GM18870 (cell line): ENCODE results near the gene KRTAP20-2.

Source experiments
- ATAC-seq: cut with Tn5 transposase; IDR thresholded peaks from one replicate; pipeline ENCODE4 v1.9.1; 2021; ENCODE audit warnings: moderate library complexity; ENCODE audit not compliant: unreplicated experiment

The KRTAP20-2 gene

GRCh38 chr21:30634906-30635305 is at the start of gene KRTAP20-2:
KRTAP20-2 (plus strand) TSS chr21:30635206; CDS start chr21:30635264, 58 bp downstream.
- no peak for ATAC-seq

- ATAC-seq, result no peak
Measured at GRCh38 chr21:30590297-30590696, 44.7 kb upstream of the KRTAP20-2 start, which contains the start of gene KRTAP22-2. KRTAP22-2 (minus strand) TSS chr21:30590397.

- ATAC-seq, result no peak
Measured at GRCh38 chr21:30592140-30592539, 42.9 kb upstream of the KRTAP20-2 start, which contains the start of gene KRTAP6-3. KRTAP6-3 (plus strand) TSS chr21:30592440; CDS start chr21:30592446, 6 bp downstream.

GRCh38 chr21:30598802-30599201 is 36.2 kb upstream of the KRTAP20-2 start, which contains the start of gene KRTAP6-2:
KRTAP6-2 (minus strand) TSS chr21:30598902; CDS start chr21:30598874, 28 bp downstream.
- no peak for ATAC-seq

GRCh38 chr21:30600787-30601186 is 34.2 kb upstream of the KRTAP20-2 start, which contains the start of gene KRTAP22-1:
KRTAP22-1 (plus strand) TSS chr21:30601087.
- ATAC-seq, result no peak

GRCh38 chr21:30605968-30606367 is 29.0 kb upstream of the KRTAP20-2 start:
- no peak for ATAC-seq

- ATAC-seq, result no peak
Measured at GRCh38 chr21:30612132-30612531, 22.9 kb upstream of the KRTAP20-2 start.

- ATAC-seq, result no peak
Measured at GRCh38 chr21:30613836-30614235, 21.2 kb upstream of the KRTAP20-2 start, which contains the start of gene KRTAP6-1. KRTAP6-1 (minus strand) TSS chr21:30613930; CDS start chr21:30613904, 26 bp downstream.

- no peak for ATAC-seq
Measured at GRCh38 chr21:30615199-30615598, 19.8 kb upstream of the KRTAP20-2 start.

GRCh38 chr21:30616125-30616524 is 18.9 kb upstream of the KRTAP20-2 start, which contains the start of gene KRTAP20-1:
KRTAP20-1 (plus strand) TSS chr21:30616425; CDS start chr21:30616455, 30 bp downstream.
- ATAC-seq, result no peak

- no peak for ATAC-seq
Measured at GRCh38 chr21:30620080-30620479, 14.9 kb upstream of the KRTAP20-2 start.

GRCh38 chr21:30620522-30620921 is 14.5 kb upstream of the KRTAP20-2 start, which contains the start of gene KRTAP20-4:
KRTAP20-4 (plus strand) TSS chr21:30620627.
- ATAC-seq, result no peak

GRCh38 chr21:30623362-30623761 is 11.6 kb upstream of the KRTAP20-2 start:
- no peak for ATAC-seq

GRCh38 chr21:30625449-30626165 is 9.4 kb upstream of the KRTAP20-2 start:
- ATAC-seq, result no peak

GRCh38 chr21:30628109-30628508 is 6.9 kb upstream of the KRTAP20-2 start:
- ATAC-seq, result no peak

GRCh38 chr21:30629200-30629599 is 5.8 kb upstream of the KRTAP20-2 start:
- ATAC-seq, result no peak

- no peak for ATAC-seq
Measured at GRCh38 chr21:30638686-30639085, 3.7 kb downstream of the KRTAP20-2 start.

GRCh38 chr21:30642564-30642963 is 7.6 kb downstream of the KRTAP20-2 start, which contains the start of gene KRTAP20-3:
KRTAP20-3 (plus strand) TSS chr21:30642864.
- ATAC-seq, result no peak

GRCh38 chr21:30646904-30647414 is 12.0 kb downstream of the KRTAP20-2 start:
- ATAC-seq, result no peak

GRCh38 chr21:30652891-30653290 is 17.9 kb downstream of the KRTAP20-2 start:
- ATAC-seq, result no peak

- ATAC-seq, result no peak
Measured at GRCh38 chr21:30668776-30669175, 33.8 kb downstream of the KRTAP20-2 start.
